ENCODE results near the gene NKAIN2.

Gene NKAIN2

DNA sequence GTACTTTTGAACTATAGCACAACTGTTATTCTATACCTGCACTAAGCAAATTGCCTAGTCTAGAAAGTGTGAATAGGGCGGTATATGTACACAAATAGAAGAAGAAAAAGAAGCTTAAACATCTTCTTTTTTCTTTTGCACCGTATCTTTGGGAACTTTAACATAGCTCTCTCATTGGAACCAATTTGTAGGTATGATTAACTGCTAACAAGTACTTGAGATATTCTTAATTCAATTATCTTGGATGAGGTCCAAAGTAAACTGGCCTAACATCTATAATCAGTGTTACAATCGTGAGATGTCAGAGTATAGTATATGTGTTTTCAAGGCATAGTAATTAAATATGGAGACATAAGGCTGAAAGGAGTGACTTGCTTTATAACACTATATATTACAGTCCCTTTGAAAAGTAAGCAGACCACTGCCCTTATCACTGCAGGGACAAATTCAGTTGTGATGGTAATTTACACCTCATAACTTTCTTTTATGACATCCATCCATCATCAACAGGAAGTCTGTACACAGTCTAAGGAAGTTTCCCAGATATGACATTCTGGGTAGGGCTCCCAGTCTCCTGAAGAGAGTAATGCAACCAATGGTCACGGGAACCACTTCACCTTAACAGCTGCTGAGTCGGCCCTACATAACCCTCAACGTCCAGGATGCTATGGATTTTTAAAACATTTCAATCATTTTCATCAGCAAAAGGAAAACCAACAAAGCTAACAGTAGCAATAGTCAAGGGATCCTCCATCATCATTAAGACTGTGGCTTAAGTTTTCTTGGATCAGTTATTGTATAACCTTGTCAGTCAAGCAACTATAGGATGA is 37.6 kb downstream of the NKAIN2 start (continued):
- peak; percentile 79 for TF ChIP-seq KLF8 (tag by site-specific recombination; IDR thresholded peaks at IDR 0.05)
- no peak for TF ChIP-seq ZNF121 (tag by site-specific recombination; IDR thresholded peaks at IDR 0.05)
- TF ChIP-seq KLF9 (tag by site-specific recombination; IDR thresholded peaks at IDR 0.05; ENCODE audit: low read depth): no peak
- no peak for TF ChIP-seq ZNF266 (tag by site-specific recombination; IDR thresholded peaks at IDR 0.05; ENCODE audit: low read depth)
- no peak for TF ChIP-seq ZNF670 (tag by site-specific recombination; IDR thresholded peaks at IDR 0.05; ENCODE audit: low read depth)
- TF ChIP-seq GFI1B (tag by site-specific recombination; IDR thresholded peaks at IDR 0.05): peak; percentile 94
- TF ChIP-seq ZNF248 (tag by site-specific recombination; IDR thresholded peaks at IDR 0.05): no peak
- TF ChIP-seq ZNF16 (tag by site-specific recombination; IDR thresholded peaks at IDR 0.05; ENCODE audit: low read depth): no peak
- TF ChIP-seq ZSCAN30 (tag by site-specific recombination; IDR thresholded peaks at IDR 0.05): peak; percentile 93
- TF ChIP-seq HOXC10 (CRISPR knock-in tag; IDR thresholded peaks at IDR 0.05): no peak
- no peak for TF ChIP-seq ZNF785 (tag by site-specific recombination; IDR thresholded peaks at IDR 0.05)
- TF ChIP-seq ZNF777 (tag by site-specific recombination; IDR thresholded peaks at IDR 0.05; ENCODE audit: borderline replicate concordance): no peak
- TF ChIP-seq ZNF843 (tag by site-specific recombination; IDR thresholded peaks at IDR 0.05): peak; percentile 99
- no peak for TF ChIP-seq ELK4 (IDR thresholded peaks at IDR 0.05; ENCODE audit: borderline replicate concordance, low read depth, low read length)
- no peak for TF ChIP-seq SALL2 (tag by site-specific recombination; IDR thresholded peaks at IDR 0.05; ENCODE audit: borderline replicate concordance)
- peak; percentile 85 for TF ChIP-seq ZNF10 (tag by site-specific recombination; IDR thresholded peaks at IDR 0.05)
- TF ChIP-seq ZNF707 (tag by site-specific recombination; IDR thresholded peaks at IDR 0.05): no peak
- TF ChIP-seq SETDB1 (IDR thresholded peaks at IDR 0.05; ENCODE audit: insufficient read length, low read length): peak; percentile 40
- no peak for TF ChIP-seq ZNF433 (tag by site-specific recombination; IDR thresholded peaks at IDR 0.05; ENCODE audit: low read depth)
- TF ChIP-seq, protein P1, sequence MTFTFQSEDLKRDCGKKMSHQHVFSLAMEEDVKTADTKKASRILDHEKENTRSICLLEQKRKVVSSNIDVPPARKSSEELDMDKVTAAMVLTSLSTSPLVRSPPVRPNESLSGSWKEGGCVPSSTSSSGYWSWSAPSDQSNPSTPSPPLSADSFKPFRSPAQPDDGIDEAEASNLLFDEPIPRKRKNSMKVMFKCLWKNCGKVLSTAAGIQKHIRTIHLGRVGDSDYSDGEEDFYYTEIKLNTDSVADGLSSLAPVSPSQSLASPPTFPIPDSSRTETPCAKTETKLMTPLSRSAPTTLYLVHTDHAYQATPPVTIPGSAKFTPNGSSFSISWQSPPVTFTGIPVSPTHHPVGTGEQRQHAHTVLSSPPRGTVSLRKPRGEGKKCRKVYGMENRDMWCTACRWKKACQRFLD (tag by site-specific recombination; IDR thresholded peaks at IDR 0.05): no peak
- peak; percentile 88 for TF ChIP-seq ZNF366 (tag by site-specific recombination; conservative IDR thresholded peaks at IDR 0.05)
- TF ChIP-seq BCL11B (tag by site-specific recombination; IDR thresholded peaks at IDR 0.05; ENCODE audit: low read depth): peak; percentile 89; the same call in 1 of the 2 replicates
- TF ChIP-seq SP7 (tag by site-specific recombination; IDR thresholded peaks at IDR 0.05): peak; percentile 100
- TF ChIP-seq ZNF560 (tag by site-specific recombination; IDR thresholded peaks at IDR 0.05; ENCODE audit: borderline replicate concordance): no peak
- TF ChIP-seq ZNF155 (tag by site-specific recombination; IDR thresholded peaks at IDR 0.05): no peak
- 0 out of 2 replicates have a peak, but pooled peaks have one; percentile 52 for TF ChIP-seq INSM2 (tag by site-specific recombination; IDR thresholded peaks at IDR 0.05)
- peak; percentile 57; the same call in 1 of the 2 replicates for TF ChIP-seq ZNF76 (tag by site-specific recombination; IDR thresholded peaks at IDR 0.05; ENCODE audit: borderline replicate concordance, low read depth)
- TF ChIP-seq OVOL3 (tag by site-specific recombination; IDR thresholded peaks at IDR 0.05): peak; percentile 81
- TF ChIP-seq HOXA7 (CRISPR knock-in tag; IDR thresholded peaks at IDR 0.05; ENCODE audit: borderline replicate concordance): no peak
- peak; percentile 44; the same call in 1 of the 2 replicates for TF ChIP-seq ZNF664 (tag by site-specific recombination; IDR thresholded peaks at IDR 0.05)
- TF ChIP-seq ZNF792 (tag by site-specific recombination; IDR thresholded peaks at IDR 0.05): peak; percentile 26
- no peak for TF ChIP-seq ZNF274 (IDR thresholded peaks at IDR 0.05; ENCODE audit: low read length)
- TF ChIP-seq ZNF274 (tag by site-specific recombination; IDR thresholded peaks at IDR 0.05; ENCODE audit: borderline replicate concordance): no peak
- peak; percentile 79 for TF ChIP-seq YY1 (tag by site-specific recombination; IDR thresholded peaks at IDR 0.05)
- no peak for TF ChIP-seq ZNF174 (tag by site-specific recombination; IDR thresholded peaks at IDR 0.05)
- TF ChIP-seq ZXDB (tag by site-specific recombination; IDR thresholded peaks at IDR 0.05): peak; percentile 96
- TF ChIP-seq ZNF701 (tag by site-specific recombination; IDR thresholded peaks at IDR 0.05): no peak
- TF ChIP-seq ZNF112 (tag by site-specific recombination; IDR thresholded peaks at IDR 0.05): no peak
- TF ChIP-seq ZNF555 (tag by site-specific recombination; conservative IDR thresholded peaks at IDR 0.05): no peak
- no peak for TF ChIP-seq ZNF133 (tag by site-specific recombination; IDR thresholded peaks at IDR 0.05)
